GM21529 (cell line): ENCODE results near the gene TBC1D9B.
"Not testable (repeated sequence)": the region's sequence is repeated elsewhere in the genome, so short reads cannot be mapped to it uniquely, and the experiment has no call there.

ENCODE experiments used
- ATAC-seq: cut with Tn5 transposase; IDR thresholded peaks from one replicate; pipeline ENCODE4 v1.9.1; 2021; ENCODE audit not compliant: unreplicated experiment

The TBC1D9B gene

GRCh38 chr5:179840321-179840720 lies 67.4 kb downstream of the TBC1D9B start:
- ATAC-seq: no peak

- ATAC-seq: no peak
These were observed 68.1 kb downstream of the TBC1D9B start for GRCh38 chr5:179839328-179840256.

GRCh38 chr5:179837076-179838011 lies 70.4 kb downstream of the TBC1D9B start:
- ATAC-seq: no peak

GRCh38 chr5:179836225-179837019 lies 71.3 kb downstream of the TBC1D9B start:
- peak; percentile 50 for ATAC-seq

GRCh38 chr5:179834871-179835270 lies 72.8 kb downstream of the TBC1D9B start:
- ATAC-seq: not testable (repeated sequence)

- no peak for ATAC-seq
These were observed 73.6 kb downstream of the TBC1D9B start for GRCh38 chr5:179834120-179834519.

GRCh38 chr5:179833709-179834070 lies 74.0 kb downstream of the TBC1D9B start:
- no peak for ATAC-seq

GRCh38 chr5:179833056-179833708 lies 74.5 kb downstream of the TBC1D9B start:
- no peak for ATAC-seq

- no peak for ATAC-seq
These were observed 75.5 kb downstream of the TBC1D9B start for GRCh38 chr5:179832039-179832745.

- ATAC-seq: no peak
These were observed 76.8 kb downstream of the TBC1D9B start for GRCh38 chr5:179830818-179831468.

GRCh38 chr5:179829732-179830435 lies 77.8 kb downstream of the TBC1D9B start:
- ATAC-seq: no peak

- ATAC-seq: no peak
These were observed 78.8 kb downstream of the TBC1D9B start for GRCh38 chr5:179828756-179829421.

GRCh38 chr5:179827680-179828079 lies 80.0 kb downstream of the TBC1D9B start:
- ATAC-seq: no peak

GRCh38 chr5:179825655-179826182 lies 82.0 kb downstream of the TBC1D9B start:
- no peak for ATAC-seq

- ATAC-seq: no peak
These were observed 83.0 kb downstream of the TBC1D9B start for GRCh38 chr5:179824745-179825112.

GRCh38 chr5:179823937-179824744 lies 83.6 kb downstream of the TBC1D9B start:
- no peak for ATAC-seq

GRCh38 chr5:179822444-179822990 lies 85.2 kb downstream of the TBC1D9B start:
- ATAC-seq: no peak
